ENCODE measurements around the gene PELO. TPM values are rescaled to one million over a fixed set of nuclear protein-coding genes. Genes with fewer than 3 reads are reported as not detected.

PELO gene, protein sequence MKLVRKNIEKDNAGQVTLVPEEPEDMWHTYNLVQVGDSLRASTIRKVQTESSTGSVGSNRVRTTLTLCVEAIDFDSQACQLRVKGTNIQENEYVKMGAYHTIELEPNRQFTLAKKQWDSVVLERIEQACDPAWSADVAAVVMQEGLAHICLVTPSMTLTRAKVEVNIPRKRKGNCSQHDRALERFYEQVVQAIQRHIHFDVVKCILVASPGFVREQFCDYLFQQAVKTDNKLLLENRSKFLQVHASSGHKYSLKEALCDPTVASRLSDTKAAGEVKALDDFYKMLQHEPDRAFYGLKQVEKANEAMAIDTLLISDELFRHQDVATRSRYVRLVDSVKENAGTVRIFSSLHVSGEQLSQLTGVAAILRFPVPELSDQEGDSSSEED
- 10 to 100 TPM; 20.0 to 37.0 (median 23.3) TPM for total RNA-seq

- TF ChIP-seq POLR2A (IDR thresholded peaks at IDR 0.05) (peak in 1 of 2 donors; percentile 78), CTCF (IDR thresholded peaks at IDR 0.05) (peak in 4 of 6 experiments; percentile 22 to 55 (median 47))
- H3K27me3 ChIP-seq = no peaks in the 10 kb centered on the region
- peaks cover 3 to 8% of the 10 kb centered on the region in 2 donors for H3K4me1 ChIP-seq
- peak within 1 kb of the TSS; percentile 42 to 78 (median 66) for H3K4me3 ChIP-seq (replicated peaks in 1 of 3)
- WGBS, 2 donors = 0% methylated on average over 41 to 42 of the region's 61 CpGs
- H3K36me3 ChIP-seq = no peaks in the 10 kb centered on the region
- peak; percentile 77 for DNase-seq
- intact Hi-C loops (cut with DNase I) = loop anchor here (2.0 to 10.0 kb wide), 2 partner anchors 77 to 129 kb away; no protein-coding TSS in a partner anchor
- H3K27ac ChIP-seq = peak within 1 kb of the TSS; percentile 82 to 94 (median 91)
- H3K9me3 ChIP-seq = no peaks in the 10 kb centered on the region
Measured at GRCh38 chr5:52787600-52788504, at the start of gene PELO, which contains the start of gene ITGA1. Gene PELO, plus strand, starts transcription at chr5:52787916. Its CDS starts 12,479 bp downstream, at chr5:52800395. Gene ITGA1, plus strand, starts transcription at chr5:52787916. Its CDS starts 438 bp downstream, at chr5:52788354.

DNA sequence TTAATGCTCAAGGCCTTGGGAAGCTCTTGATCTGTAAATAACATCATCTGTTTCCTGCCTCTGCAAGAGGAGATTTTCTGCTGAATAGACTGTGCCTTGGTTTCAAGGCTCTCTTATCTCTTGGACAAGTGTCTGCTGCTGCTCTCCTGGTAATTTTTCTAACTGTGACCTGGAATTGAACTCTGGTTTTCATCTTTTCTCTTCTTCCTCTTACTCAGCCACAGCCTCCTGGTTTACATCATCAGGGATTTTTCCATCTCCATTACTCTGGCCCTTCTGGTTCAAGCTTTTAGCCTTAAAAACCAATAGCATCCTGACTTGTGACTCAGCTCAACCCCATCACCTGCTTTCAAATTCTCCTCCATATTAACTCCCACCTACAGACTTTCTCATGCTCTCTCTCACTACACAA is 49.6 kb upstream of the PELO start:
- no peaks in the 10 kb centered on the region for H3K27me3 ChIP-seq
- no peaks in the 10 kb centered on the region for H3K9me3 ChIP-seq
- H3K4me3 ChIP-seq (replicated peaks in 1 of 3) = no peak overlapping the region
- intact Hi-C loops (cut with DNase I) = no loop called here
- no peaks in the 10 kb centered on the region for H3K36me3 ChIP-seq
- DNase-seq = no peak
- no peak overlapping the region for H3K27ac ChIP-seq
- no peaks in the 10 kb centered on the region for H3K4me1 ChIP-seq
- TF ChIP-seq POLR2A (IDR thresholded peaks at IDR 0.05) (no peak), CTCF (IDR thresholded peaks at IDR 0.05) (no peak)

- Histone ChIP-seq H3K4me3 (replicated peaks in 1 of 3) (no peak overlapping the region), H3K9me3 (no peaks in the 10 kb centered on the region), H3K4me1 (peaks cover 0 to 3% of the 10 kb centered on the region in 2 donors), H3K27me3 (no peaks in the 10 kb centered on the region), H3K36me3 (no peaks in the 10 kb centered on the region), H3K27ac (no peak overlapping the region)
- intact Hi-C loops (cut with DNase I) = no loop called here
- TF ChIP-seq POLR2A (IDR thresholded peaks at IDR 0.05) (no peak), CTCF (IDR thresholded peaks at IDR 0.05) (no peak)
- DNase-seq = no peak
- 79 to 84% methylated on average over 2 of the region's 2 CpGs for WGBS, 2 donors
Measured at GRCh38 chr5:52740007-52740406, 47.7 kb upstream of the PELO start.

DNA sequence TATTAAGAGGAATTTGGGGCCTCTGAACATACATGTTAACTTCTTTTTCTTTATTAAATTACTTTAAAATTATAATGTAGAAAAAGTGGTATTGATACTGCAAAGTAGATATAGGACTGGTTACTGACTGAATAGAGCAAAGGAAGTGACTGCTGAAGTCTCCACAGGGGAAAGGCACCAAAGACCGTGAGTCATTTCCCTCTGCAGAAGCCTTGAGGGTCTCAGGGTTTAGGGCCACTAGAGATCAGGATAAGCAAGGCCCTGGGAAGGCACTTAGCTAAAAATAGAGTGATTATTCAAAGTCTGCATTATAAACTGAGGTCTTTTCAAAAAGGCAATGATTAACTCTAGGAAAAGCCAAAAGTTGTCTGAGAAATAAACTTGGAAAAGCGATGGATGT is 44.7 kb upstream of the PELO start:
- Histone ChIP-seq H3K4me1 (peaks cover 0 to 3% of the 10 kb centered on the region in 2 donors), H3K27ac (no peak overlapping the region), H3K36me3 (no peaks in the 10 kb centered on the region), H3K9me3 (no peaks in the 10 kb centered on the region), H3K27me3 (no peaks in the 10 kb centered on the region), H3K4me3 (replicated peaks in 1 of 3) (no peak overlapping the region)
- no peak for TF ChIP-seq POLR2A (IDR thresholded peaks at IDR 0.05)
- no peak for TF ChIP-seq CTCF (IDR thresholded peaks at IDR 0.05)
- intact Hi-C loops (cut with DNase I) = no loop called here
- DNase-seq = no peak
- WGBS, 2 donors = 65 to 70% methylated on average over 2 of the region's 2 CpGs

Data from thyroid gland (tissue), 4 donors.